CD4-positive, alpha-beta T cell treated with Interleukin-1 beta for 1 hour (primary cell): ENCODE measurements around the gene WFDC6.
"Not testable (repeated sequence)": the region's sequence is repeated elsewhere in the genome, so short reads cannot be mapped to it uniquely, and the experiment has no call there.

Source experiments
- DNase-seq, 2 donors: peaks; one replicate each; pipeline ENCODE4 v3.0.0-alpha.2; 2020 to 2022

WFDC6 gene

DNA sequence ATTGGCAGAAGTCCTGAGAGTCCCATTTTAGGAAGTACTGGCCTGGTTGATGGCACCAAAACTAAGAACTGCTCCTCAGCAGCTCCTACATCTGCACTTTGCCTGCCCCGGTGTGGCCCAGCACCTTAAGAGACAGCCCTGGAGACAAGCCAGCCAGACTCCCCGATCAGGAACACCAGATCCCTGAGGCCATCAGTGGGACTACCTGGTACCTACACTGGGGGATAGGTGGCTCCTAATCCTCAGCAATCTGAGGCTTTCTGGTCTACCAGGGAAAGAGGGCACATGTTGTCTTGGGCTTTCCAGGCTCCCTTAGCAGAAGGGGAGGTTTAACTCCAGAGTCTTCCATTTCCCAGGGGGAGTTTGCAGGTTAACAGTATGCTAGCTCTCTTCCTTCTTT is at the start of gene WFDC6:
TSS of gene WFDC6 (minus strand) at position 101 of the 400 bp plus-strand sequence. CDS start at position 26, 75 bp downstream.
- DNase-seq: no peak

DNA sequence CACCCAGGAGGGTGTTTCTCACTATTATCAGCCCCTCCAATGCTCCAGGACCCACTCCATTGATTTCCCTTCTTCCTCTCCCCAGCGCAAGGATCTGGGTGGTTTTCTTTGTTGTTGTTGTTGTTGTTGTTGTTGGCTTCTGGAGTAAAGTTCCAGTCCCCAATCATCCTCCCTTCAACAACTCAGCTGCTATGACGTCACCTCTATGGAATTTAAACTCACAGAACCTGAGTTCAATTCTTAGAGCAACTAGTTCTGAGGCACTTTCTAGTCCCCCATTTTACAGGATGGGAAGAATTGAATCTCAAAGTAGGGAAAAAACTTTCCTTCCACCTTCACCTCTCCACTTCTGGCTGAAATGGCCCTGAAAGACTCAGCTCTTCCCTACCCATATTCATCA is 49.5 kb upstream of the WFDC6 start:
- DNase-seq: no peak

DNA sequence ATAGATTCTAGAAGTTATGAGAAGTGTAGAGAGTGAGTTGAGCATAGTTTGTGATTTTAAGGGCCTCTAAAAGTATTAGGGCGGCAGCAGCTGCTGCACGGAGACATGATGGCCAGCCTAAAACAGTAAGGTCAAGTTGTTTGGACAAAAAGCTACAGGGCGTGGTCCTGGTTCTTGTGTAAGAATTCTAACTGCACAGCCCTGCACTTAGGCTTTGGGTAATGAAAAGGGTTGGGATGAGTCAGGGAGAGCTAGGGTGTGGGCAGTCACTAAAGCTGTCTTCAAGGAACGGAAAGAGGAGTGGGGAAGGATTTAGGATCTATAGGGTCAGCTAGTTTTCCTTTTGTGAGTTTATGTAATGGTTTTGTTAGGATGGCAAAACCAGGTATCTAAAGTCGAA is 46.7 kb upstream of the WFDC6 start:
- not testable (repeated sequence) for DNase-seq

DNA sequence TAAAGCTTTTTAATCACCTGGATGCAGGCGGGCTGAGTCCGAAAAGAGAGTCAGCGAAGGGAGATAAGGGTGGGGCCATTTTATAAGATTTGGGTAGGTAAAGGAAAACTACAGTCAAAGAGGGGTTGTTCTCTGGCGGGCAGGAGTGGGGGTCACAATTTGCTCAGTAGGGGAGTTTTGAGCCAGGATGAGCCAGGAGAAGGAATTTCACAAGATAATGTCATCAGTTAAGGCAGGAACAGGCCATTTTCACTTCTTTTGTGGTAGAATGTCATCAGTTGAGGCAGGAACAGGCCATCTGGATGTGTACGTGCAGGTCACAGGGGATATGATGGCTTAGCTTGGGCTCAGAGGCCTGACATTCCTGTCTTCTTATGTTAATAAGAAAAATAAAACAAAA is 45.0 kb upstream of the WFDC6 start:
- DNase-seq: not testable (repeated sequence)

DNA sequence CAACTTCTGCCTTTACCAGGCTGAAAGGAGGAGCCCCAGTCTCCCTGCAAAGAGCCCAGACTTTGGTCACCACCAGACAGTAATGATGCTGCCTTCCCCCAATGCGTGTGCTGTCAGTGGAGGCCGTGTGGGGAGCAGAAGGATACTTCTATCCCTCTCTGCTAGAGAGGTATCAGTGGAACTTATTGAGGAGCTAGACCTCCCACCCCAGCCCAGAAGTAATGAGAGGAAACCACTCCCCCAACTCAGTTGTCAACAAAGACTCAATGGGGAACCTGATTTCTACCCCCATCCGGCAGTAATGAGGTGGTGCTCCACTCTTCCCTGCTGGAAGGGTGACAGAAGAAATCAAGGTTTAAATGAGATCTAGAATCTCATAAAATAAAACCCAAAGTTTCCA is 44.2 kb upstream of the WFDC6 start:
- DNase-seq: no peak

DNA sequence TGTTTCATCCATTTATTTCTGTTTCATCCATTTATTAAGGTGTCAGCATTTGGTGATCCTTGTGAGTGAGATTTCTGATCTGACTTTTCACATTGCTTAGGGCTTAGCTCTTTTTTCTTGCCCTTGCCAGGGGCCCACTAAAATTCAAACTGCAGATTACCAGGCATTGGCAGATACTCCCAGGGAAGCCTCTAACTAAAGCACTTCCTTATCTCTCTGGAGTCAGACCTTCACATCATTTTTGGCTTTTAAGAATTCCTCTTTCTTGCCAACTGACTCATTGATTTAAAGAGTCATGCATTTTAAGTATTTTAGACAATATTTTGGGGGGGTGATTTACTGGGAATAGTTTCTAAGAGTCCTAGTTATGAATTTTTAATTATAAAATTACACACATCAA is 42.4 kb upstream of the WFDC6 start:
- DNase-seq: no peak

DNA sequence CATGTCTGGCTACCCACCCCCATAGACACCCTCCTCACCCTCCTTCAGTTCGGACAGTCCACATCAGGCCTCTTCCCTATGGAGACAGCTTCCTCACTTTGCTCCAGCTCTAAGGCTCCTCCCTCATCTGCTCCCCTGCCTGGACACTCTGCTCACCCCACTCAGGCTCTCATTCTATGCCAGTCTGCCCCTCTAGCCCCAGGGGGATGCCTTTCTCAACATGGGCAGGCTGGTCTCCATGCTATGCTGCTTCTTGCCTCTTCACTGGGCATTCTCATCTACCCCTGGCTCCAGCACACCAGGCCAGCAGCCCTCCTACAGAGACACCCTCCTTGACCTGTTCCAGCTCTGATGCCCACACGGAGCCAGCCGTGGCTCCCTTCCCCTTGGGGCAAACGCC is 39.9 kb upstream of the WFDC6 start, which contains the start of gene WFDC8:
TSS of gene WFDC8 (minus strand) at position 101 of the 400 bp plus-strand sequence. CDS start at position 64, 37 bp downstream.
- no peak for DNase-seq

DNA sequence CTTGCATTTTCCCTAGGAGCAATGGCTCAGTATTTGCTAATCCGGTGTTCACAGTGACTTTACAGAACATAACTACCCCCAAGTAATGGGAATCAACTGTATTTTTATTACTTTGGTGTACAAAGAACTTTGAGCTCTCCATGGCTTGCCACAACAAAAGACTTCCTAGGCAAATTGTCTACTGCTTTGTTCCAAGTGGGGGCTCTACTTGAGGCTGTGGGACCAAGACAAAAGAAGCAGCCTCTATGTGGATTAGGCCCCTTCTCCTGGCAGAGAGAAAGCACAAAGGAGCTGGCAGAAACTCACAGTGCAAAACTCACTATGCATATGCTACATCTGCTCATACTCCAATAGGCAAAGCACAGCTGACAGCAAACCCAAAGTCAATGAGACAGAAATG is 38.9 kb upstream of the WFDC6 start:
- DNase-seq: no peak

DNA sequence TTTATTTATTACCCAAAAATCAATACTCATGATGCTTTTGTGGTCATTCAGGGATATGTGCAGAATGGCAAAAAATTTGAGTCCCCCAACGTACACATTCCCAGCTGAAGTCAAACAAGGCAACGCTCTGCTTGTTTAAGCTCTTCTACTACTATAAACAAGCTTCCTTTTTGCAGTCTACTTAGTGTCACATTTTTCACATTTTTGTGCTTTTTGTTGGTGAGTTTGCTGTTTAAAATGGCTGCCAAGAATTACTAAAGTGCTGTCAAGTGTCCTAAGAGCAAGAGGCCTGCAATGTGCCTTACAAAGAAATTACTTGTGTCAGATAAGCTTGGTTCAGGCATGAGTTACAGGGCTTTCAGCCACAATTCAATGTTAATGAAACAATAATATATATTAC is 37.7 kb upstream of the WFDC6 start:
- DNase-seq: no peak

DNA sequence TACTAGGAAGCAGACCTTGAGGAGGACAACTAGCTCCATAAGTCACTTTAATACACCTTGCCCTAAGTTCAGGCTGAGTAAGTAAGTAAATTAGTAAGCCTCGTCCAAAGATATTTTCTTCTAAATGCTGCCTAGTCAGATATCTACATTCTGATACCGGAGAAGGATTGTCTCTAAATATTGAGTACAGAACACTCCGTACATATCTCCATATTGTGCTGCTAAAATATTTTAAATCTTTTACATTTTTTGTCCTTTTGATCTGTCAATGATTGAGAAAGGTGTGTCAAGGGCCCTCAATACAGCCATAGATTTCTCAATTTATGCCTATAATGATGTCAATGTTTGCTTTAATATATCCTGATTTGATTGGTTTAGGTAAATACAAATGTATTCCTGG is 36.6 kb upstream of the WFDC6 start:
- no peak for DNase-seq

DNA sequence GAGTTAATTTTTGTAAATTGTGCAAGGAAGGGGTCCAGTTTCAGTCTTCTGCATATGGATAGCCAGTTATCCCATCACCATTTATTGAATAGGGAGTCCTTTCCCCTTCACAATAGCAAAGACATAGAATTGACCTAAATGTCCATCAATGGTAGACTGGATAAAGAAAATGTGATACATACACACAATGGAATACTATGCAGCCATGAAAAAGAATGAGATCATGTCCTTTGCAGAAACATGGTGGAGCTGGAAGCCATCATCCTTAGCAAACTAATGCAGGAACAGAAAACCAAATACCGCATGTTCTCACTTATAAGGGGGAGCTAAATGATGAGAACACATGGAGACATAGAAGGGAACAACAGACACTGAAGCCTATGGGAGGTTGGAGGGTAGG is 30.4 kb upstream of the WFDC6 start:
- not testable (repeated sequence) for DNase-seq

DNA sequence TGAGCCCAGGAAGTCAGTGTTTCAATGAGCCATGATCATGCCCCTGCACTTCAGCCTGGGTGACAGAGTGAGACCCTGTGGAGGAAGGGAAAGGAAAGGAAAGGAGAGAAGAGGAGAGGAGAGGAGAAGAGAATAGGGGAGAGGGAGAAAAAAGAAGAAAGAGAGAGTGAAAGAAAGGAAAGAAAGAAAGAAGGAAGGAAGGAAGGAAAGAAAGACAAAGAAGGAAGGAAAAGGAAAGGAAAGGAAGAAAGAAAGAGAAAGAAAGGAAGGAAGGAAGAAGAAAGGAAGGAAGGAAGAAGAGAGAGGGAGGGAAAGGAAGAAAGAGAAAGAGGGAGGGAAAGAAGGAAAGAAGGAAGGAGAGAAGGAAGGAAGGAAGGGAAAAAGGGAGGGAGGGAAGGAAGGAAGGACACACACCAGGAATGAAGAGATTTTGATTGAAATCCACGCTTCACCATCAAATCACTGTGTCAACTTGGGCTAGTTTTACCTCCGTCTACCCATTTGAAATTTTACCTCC is 25.5 kb upstream of the WFDC6 start:
- no peak for DNase-seq

DNA sequence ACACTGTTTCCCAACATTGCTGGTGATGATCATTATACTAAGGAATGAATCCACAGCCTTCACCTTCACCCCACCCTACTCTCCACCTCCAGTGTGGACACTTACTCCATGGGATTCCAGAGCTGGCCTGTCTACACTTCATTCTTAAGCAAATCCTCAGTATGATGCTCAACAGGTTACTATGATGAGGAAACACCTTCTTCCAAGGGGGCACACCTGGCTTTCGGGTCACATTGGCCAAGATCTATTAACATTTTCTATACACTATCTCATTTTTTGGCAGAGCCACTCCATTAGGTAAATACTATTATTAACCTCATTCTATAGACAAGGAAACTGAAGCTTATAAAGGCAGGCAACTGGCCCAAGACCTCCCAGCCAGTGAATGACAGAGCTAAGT is 15.9 kb upstream of the WFDC6 start:
- DNase-seq: no peak

DNA sequence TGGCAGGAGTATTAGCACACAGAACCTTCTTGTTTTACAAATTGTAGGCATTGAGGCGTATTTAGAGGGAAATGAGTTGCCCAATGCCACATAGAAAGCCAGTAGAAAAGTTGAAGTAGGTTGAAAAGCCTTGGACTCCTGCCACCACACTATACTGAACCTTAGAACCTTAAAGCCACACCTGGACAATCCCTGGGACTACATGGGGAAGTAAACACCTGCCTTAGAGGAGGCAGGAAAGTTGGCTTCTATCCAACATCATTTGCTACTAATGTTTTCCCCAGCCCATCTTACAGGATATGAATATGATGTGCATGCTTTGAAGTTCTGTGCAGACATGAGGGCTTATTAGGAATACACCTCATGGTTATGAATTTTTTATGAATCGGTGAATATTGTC is 13.2 kb upstream of the WFDC6 start:
- no peak for DNase-seq

DNA sequence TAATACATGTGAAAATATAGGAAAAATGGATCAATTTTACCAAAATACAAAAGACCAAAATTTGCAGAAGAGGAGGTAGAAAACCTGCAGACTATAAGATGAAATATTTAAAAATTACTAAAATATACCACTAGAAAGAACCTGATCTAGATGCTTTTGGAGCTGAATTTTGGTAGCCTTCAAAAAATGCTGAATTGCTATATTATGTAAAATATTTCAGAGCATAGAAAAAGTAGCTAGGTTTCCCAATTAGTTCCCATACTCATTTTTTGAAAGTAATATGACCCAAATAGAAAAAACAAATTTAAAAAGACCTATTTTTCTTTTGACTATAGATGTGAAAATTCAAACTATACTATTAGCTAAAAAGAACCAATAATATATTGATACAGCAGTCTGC is 11.5 kb upstream of the WFDC6 start:
- DNase-seq: no peak

DNA sequence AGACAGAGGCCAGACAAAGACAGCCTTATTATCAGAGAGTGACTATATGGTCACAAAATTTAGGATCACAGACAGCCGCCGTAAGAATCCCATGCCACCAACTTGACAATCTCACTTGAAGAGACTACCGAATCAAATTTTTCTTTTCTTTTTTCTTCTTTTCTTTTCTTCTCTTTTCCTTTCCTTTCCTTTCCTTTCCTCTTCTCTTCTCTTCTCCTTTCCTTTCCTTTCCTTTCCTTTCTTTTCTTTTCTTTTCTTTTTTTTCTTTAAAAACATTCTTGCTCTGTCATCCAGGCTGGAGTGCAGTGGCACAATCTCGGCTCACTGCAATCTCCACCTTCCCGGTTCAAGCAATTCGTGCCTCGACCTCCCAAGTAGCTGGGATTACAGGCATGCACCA is 9.1 kb upstream of the WFDC6 start:
- no peak for DNase-seq

DNA sequence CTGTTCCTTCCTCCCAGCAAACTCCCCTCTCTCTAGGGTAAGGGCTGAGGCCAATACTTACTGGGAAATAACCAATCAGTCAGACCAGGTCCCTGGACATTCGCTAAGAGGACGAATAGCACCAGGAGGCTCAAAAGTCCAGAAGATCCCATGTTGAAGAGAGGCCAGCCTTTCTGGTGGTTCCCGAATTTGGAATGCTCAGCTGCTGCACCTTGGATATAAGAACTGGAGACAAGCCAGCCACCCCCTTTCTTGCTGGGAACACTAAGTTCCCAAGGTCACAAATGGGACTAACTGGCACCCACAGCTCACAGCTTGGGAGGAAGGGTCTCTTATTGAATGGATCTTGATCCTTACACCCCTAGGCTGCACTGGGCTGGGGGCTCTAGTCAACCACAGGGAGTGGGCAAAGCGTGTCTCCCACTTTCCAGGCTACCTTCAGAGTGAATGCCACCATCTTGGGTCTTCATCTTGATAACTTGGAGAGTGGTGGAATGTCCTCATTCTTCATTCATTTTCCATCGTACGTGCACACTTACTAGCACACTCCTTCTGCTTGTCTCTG is 8.0 kb upstream of the WFDC6 start, which contains the start of gene EPPIN:
TSS of gene EPPIN (minus strand) at position 196 of the 565 bp plus-strand sequence. CDS start at position 152, 44 bp downstream.
- no peak for DNase-seq

DNA sequence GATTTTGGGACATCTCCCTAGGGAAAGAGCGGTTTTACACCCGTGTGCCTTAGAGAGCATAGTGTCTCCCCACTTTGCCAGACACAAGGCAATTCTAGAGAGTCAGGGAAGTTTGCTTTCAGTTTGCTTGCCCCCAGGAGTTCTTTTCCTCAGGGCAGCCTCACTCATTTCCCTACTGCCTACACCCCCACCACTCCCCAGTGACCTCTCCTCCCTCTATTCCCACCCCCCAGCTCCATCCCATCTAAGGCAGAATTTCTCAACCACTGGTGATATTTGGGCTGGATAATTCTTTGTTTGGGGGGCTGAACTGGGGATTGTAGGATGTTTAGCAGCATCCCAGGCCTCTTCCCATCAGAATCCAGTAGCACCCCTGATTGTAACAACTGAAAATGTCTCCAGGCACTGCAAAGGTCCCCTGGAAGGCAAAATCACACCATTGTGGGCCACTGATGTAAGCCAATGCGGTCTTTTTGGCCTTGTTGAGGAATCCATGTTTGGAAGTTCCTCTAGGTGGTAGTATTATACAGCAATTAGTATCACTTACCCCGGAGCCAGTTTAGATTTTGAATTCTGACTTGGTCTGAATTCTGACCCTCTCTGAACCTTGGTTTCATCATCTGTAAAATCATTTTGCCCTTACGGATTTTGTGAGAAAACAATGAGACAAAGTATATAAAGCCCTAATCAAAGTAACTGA is 6.6 kb upstream of the WFDC6 start:
- DNase-seq: no peak

DNA sequence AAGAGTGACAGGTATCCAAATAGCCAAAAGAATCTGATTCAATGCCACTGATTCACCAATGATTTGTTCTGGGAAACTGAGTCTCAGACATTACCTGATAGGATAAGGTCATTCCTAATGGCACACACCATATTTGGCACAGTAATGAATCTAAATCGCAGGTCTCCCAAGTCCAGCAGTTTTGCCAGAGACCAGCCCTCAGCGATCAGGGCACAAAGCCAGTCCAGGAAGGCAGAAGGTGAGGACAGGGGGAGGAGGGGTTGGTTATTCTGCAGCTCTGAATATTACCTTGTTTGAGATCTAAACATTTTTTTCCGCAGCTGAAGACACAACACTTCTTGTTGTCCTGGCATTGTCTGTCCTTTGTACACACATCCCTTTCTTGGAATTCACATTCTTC is 6.1 kb upstream of the WFDC6 start:
- DNase-seq: no peak

DNA sequence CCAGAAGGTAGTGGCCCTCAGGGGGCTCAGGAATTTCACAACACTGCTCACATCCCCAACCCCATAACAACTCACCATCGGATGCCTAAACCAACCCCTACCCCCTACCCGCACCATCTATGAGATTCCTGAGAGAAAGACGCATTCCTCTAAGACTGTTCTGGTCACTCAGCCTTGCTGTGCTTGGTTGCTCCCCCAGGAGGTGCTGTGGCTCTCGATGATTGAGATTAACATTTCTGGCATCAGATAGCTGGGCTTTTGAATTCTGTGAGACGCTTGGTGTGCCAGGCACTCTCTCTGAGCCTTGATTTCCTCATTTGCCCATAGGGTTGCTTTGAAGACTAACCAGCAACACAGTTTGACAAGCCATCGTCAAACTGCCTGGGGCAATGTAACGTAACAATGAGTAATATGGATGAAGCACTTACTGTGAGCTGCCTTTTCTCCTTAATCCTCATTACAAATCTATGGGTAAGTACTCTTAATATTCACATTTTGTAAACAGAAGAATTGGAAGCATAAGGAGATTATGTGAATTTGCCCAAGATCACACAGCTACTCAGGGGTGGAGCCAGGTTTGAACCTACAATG is 978 bp downstream of the WFDC6 start:
- DNase-seq: no peak

DNA sequence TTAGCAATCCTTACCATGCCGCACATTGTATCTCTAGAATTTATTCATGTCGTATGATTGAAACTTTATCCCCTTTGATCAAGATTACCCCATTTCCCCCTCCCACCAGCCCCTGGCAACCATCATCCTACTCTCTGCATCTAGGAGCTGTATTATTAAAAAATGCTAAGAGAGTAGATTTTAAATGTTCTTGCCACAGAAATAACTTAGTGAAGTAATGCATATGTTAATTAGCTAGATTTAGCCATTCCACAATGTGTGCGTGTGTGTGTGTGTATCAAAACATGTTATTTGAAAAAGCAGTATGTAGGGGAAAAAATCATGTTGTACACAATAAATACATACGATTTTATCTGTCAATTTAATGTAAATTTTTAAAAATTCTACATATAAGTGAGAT is 12.0 kb downstream of the WFDC6 start:
- DNase-seq: no peak

DNA sequence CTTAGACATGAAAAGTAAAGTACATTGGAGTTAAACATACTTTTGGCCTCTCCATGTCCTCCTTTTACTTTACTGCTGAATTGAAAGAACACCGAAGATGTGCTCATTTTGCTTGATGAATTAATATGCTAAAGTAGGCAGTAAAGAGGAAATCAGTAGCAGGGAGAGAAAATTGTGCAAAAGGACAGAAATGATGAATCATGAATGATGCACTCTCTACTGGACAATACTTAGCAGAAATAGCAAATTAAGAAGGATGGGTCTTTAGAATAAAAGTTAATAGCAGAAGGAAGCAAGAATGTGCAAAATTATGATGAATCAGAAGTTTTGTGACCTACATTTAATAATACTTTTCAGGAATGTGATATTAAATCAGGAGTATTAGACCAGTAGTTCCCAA is 15.5 kb downstream of the WFDC6 start:
- no peak for DNase-seq

DNA sequence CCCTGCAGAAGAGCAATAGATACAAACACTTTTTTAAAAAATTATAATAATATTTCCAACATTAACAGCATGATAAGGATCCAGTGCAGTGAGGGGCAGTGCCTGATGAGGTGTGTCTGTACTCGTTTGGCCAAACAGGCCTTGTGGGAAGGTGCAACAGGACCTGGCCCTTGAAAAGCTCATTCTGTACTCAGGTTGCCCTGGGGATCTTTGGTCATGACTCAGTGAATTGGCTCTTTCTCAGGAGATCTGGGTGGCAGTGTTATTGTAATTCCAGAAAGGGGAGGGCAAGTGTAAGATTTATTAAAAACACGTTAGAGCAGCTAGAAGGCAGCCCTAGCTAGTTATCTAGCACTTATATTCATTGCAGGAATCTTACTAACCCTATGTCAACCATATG is 21.0 kb downstream of the WFDC6 start:
- no peak for DNase-seq
